Panc1 (cell line): ENCODE results near the gene GALNTL6. TPM values are rescaled to one million over a fixed set of nuclear protein-coding genes. Genes with fewer than 3 reads are reported as not detected.

ENCODE experiments used
- ATAC-seq: fragments of 200-7000 bp; cut with Tn5 transposase; 2 replicates; pipeline ENCODE4 v1.9.1; 2020; ENCODE audit warnings: mild to moderate bottlenecking, moderate library complexity
- BruUV-seq: library from RNA; stranded (reverse); fragments of 400-500 nt; replicated peaks from 2 replicates; lab custom pipeline; 2021; lab: Mats Ljungman, UMichigan
- CTCF ChIA-PET: fragments of 300-600 bp; sonication (Branson Sonifier 250); formaldehyde crosslinking; loops from one replicate; lab custom pipeline; 2022; ENCODE audit warnings: antibody characterized with exemption; lab: Charles Lee
- POLR2A ChIA-PET: fragments of 300-600 bp; sonication (Branson Sonifier 250); formaldehyde crosslinking; loops from one replicate; lab custom pipeline; 2022; ENCODE audit warnings: antibody characterized with exemption; lab: Charles Lee
- DNase-seq: peaks from one replicate; pipeline ENCODE4 v3.0.0-alpha.2; 2010; ENCODE audit warnings: low read depth, low spot score
- H3K27ac ChIP-seq: 2 replicates; pipeline ENCODE4 v1.5.1; 2011; ENCODE audit warnings: mild to moderate bottlenecking, low read length, inconsistent platforms
- H3K27me3 ChIP-seq: fragments of 200-500 bp; sonication (Bioruptor generic); 2 replicates; pipeline ENCODE4 v1.6.0; 2014; ENCODE audit warnings: low read length, inconsistent platforms; ENCODE audit not compliant: control insufficient read depth, insufficient read depth
- H3K36me3 ChIP-seq: fragments of 200-500 bp; sonication (Bioruptor generic); 2 replicates; pipeline ENCODE4 v1.5.1; 2014; ENCODE audit warnings: inconsistent platforms, mild to moderate bottlenecking, low read length, moderate library complexity; ENCODE audit not compliant: control insufficient read depth, insufficient read depth
- H3K4me1 ChIP-seq: 2 replicates; pipeline ENCODE4 v1.5.1; 2011; ENCODE audit warnings: inconsistent platforms, mild to moderate bottlenecking, low read length, moderate library complexity; ENCODE audit not compliant: control insufficient read depth, insufficient read depth
- H3K4me3 ChIP-seq, 2 experiments: 2 replicates each; pipeline ENCODE4 v1.5.1; 2011 to 2012; ENCODE audit warnings: low read depth in 2 of 2, low read length in 2 of 2, mild to moderate bottlenecking in 2 of 2, inconsistent platforms in 1 of 2, moderate library complexity in 1 of 2
- H3K9me3 ChIP-seq: fragments of 200-500 bp; sonication (Bioruptor generic); 2 replicates; pipeline ENCODE4 v1.5.1; 2014; ENCODE audit warnings: low read depth, mild to moderate bottlenecking, inconsistent platforms, low read length, moderate library complexity; ENCODE audit not compliant: control insufficient read depth, insufficient read depth
- POLR2AphosphoS5 ChIP-seq: IDR thresholded peaks from 2 replicates; pipeline ENCODE4 v1.6.1; 2012; ENCODE audit warnings: mild to moderate bottlenecking, low read depth, low read length, moderate library complexity
- SIN3A ChIP-seq: IDR thresholded peaks from 2 replicates; pipeline ENCODE4 v1.6.1; 2012; ENCODE audit warnings: low read depth, mild to moderate bottlenecking, low read length, moderate library complexity, borderline replicate concordance; ENCODE audit not compliant: insufficient read depth
- TCF7L2 ChIP-seq: IDR thresholded peaks from 2 replicates; pipeline ENCODE4 v1.6.1; 2011; ENCODE audit warnings: mild to moderate bottlenecking, low read depth, low read length, inconsistent platforms
- in situ Hi-C: cut with HindIII; loops from 2 replicates; pipeline ENCODE4 v1.10.0; 2016; ENCODE audit warnings: low sequenced_read_pairs, low pct_unique_long_range_greater_than_20kb
- intact Hi-C: fragments of 100-400 bp; cut with micrococcal nuclease; formaldehyde crosslinking; loops from one replicate; pipeline ENCODE4 v1.10.0; 2022; ENCODE audit not compliant: unreplicated experiment
- total RNA-seq: library from RNA; stranded (reverse); gene quantifications from one replicate; pipeline ENCODE4 v1.2.1, GENCODE V29; 2021; ENCODE audit not compliant: unreplicated experiment
- TF ChIP-seq, protein P1 (sequence below): fragments of 450-650 bp; IDR thresholded peaks from 2 replicates; pipeline ENCODE4 v1.5.1; 2017; ENCODE audit warnings: mild to moderate bottlenecking
- TF ChIP-seq, protein P2 (sequence below), 2 experiments: IDR thresholded peaks; 2 replicates each; pipeline ENCODE4 v1.6.1; 2011 to 2012; ENCODE audit warnings: low read depth in 2 of 2, control low read depth in 1 of 2, low read length in 1 of 2, mild to moderate bottlenecking in 1 of 2, moderate library complexity in 1 of 2; ENCODE audit not compliant: insufficient read depth in 1 of 2

GALNTL6 gene
- total RNA-seq, 1 experiment from 2014 or later = not detected

DNA sequence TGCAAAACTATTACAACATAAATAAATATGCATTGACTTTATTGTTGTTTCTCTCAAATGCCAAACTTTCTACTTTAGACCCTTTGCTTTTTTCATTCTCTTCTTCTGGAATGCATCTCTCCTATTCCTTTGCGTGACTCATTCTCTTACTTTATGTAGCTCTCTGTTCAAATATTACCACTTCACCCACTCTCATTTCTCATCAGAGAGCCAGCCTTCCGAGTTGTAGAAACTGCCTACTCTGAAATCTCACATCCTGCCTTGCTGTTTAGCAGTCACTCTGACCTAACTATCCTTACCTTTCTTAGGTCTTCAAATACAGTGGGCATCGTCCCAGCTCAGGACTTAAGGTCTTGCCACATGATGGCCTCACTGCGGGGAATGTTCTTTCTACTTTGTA is 143.5 kb downstream of the GALNTL6 start:
- intact Hi-C loops (no loop called here), in situ Hi-C loops (no loop called here)
- H3K27me3 ChIP-seq = no peaks in the 10 kb centered on the region
- no peak for DNase-seq
- TF ChIP-seq, protein P1, sequence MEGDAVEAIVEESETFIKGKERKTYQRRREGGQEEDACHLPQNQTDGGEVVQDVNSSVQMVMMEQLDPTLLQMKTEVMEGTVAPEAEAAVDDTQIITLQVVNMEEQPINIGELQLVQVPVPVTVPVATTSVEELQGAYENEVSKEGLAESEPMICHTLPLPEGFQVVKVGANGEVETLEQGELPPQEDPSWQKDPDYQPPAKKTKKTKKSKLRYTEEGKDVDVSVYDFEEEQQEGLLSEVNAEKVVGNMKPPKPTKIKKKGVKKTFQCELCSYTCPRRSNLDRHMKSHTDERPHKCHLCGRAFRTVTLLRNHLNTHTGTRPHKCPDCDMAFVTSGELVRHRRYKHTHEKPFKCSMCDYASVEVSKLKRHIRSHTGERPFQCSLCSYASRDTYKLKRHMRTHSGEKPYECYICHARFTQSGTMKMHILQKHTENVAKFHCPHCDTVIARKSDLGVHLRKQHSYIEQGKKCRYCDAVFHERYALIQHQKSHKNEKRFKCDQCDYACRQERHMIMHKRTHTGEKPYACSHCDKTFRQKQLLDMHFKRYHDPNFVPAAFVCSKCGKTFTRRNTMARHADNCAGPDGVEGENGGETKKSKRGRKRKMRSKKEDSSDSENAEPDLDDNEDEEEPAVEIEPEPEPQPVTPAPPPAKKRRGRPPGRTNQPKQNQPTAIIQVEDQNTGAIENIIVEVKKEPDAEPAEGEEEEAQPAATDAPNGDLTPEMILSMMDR = no peak
- TF ChIP-seq SIN3A (no peak), POLR2AphosphoS5 (no peak), TCF7L2 (no peak)
- TF ChIP-seq, protein P2, sequence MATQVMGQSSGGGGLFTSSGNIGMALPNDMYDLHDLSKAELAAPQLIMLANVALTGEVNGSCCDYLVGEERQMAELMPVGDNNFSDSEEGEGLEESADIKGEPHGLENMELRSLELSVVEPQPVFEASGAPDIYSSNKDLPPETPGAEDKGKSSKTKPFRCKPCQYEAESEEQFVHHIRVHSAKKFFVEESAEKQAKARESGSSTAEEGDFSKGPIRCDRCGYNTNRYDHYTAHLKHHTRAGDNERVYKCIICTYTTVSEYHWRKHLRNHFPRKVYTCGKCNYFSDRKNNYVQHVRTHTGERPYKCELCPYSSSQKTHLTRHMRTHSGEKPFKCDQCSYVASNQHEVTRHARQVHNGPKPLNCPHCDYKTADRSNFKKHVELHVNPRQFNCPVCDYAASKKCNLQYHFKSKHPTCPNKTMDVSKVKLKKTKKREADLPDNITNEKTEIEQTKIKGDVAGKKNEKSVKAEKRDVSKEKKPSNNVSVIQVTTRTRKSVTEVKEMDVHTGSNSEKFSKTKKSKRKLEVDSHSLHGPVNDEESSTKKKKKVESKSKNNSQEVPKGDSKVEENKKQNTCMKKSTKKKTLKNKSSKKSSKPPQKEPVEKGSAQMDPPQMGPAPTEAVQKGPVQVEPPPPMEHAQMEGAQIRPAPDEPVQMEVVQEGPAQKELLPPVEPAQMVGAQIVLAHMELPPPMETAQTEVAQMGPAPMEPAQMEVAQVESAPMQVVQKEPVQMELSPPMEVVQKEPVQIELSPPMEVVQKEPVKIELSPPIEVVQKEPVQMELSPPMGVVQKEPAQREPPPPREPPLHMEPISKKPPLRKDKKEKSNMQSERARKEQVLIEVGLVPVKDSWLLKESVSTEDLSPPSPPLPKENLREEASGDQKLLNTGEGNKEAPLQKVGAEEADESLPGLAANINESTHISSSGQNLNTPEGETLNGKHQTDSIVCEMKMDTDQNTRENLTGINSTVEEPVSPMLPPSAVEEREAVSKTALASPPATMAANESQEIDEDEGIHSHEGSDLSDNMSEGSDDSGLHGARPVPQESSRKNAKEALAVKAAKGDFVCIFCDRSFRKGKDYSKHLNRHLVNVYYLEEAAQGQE (IDR thresholded peaks at IDR 0.05; ENCODE audit: insufficient read depth in 1 of 2, low read depth in 2 of 2, low read length in 1 of 2) = no peak
- no TSS peak for BruUV-seq
- no peaks in the 10 kb centered on the region for H3K9me3 ChIP-seq
- ChIA-PET CTCF (no interaction called here), POLR2A (no interaction called here)
- H3K36me3 ChIP-seq = no peaks in the 10 kb centered on the region
- ATAC-seq = no peak
- no peak overlapping the region for H3K27ac ChIP-seq
- no peaks in the 10 kb centered on the region for H3K4me1 ChIP-seq
- H3K4me3 ChIP-seq = no peak overlapping the region

DNA sequence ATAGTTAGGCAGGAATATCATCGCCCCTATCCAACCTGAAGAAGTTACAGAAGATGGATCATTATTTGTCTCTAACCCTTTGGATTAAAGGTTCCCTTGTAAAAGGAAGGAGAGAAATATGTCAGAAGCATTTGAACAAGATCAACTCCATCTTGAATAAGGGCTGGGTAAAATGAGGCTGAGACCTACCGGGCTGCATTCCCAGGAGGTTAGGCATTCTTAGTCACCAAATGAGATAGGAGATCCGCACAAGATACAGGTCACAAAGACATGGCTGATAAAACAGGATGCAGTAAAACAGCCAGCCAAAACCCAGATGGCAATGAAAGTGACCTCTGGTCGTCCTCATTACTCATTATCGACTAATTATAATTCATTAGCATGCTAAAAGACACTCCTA is 148.9 kb downstream of the GALNTL6 start:
- ChIA-PET CTCF (interaction anchor here (0.7 kb wide), 1 partner anchor 40 kb away, joined by 3 read pairs; no protein-coding TSS in a partner anchor), POLR2A (interaction anchor here (0.5 kb wide), 1 partner anchor 9 kb away, joined by 4 read pairs; no protein-coding TSS in a partner anchor)
- Histone ChIP-seq H3K4me1 (no peaks in the 10 kb centered on the region), H3K27ac (no peak overlapping the region), H3K4me3 (no peak overlapping the region), H3K36me3 (no peaks in the 10 kb centered on the region), H3K9me3 (no peaks in the 10 kb centered on the region), H3K27me3 (no peaks in the 10 kb centered on the region)
- TF ChIP-seq POLR2AphosphoS5 (no peak), TCF7L2 (no peak), SIN3A (no peak)
- TF ChIP-seq, protein P1 = no peak
- TF ChIP-seq, protein P2 (IDR thresholded peaks at IDR 0.05; ENCODE audit: insufficient read depth in 1 of 2, low read depth in 2 of 2, low read length in 1 of 2) = no peak
- BruUV-seq = no TSS peak
- in situ Hi-C loops (no loop called here), intact Hi-C loops (no loop called here)
- DNase-seq (no peak), ATAC-seq (no peak)
